Epidermal melanocyte (primary cell): Measurements from ENCODE around the gene GMCL2.
A peak's percentile ranks its signal among the peaks of the same experiment; 100 is the strongest.
"Not testable (repeated sequence)": the region's sequence is repeated elsewhere in the genome, so short reads cannot be mapped to it uniquely, and the experiment has no call there.

ENCODE experiments used
- DNase-seq: peaks from one replicate; pipeline ENCODE4 v3.0.0; 2011; ENCODE audit warnings: low spot score; ENCODE audit not compliant: insufficient read length

GMCL2 gene

DNA sequence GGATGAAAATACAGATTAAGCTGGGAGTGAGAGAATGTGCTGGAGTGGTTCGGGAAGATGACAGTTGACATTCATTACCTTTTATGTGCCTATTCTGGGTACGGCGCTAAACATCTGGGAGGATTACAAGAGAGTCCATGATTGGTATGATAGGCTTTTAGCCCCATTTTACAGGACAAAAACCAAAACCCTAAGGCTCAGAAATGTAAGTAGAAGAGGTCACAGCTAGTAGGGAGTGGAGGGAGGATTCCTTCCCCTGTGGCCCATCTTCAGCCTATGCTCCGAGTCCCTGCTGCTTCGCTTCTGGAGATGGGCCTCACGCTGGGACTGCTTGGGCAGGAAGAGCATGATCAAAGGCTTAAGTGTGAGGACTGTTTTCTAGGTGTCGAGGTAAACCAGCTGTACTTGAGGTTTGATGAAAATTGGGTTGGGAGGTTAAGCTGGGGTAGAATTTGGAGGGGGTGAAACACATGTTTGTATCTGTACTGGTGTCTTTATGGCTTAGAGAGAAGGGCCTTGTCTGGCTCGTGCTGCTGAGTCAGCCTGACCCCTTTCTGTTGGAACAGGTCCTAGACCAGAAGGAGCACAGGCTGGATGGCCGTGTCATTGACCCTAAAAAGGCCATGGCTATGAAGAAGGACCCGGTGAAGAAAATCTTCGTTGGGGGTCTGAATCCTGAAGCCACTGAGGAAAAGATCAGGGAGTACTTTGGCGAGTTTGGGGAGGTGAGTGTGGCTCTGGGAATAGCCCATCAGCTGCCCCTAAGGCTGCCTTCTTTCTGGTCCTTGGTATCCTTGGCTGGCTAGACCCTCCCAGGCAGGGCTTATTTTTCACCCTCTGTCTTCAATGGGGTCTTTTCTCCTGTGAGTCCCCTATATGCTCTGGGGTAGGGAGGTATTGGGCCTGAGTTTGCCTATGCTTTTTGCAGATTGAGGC is 19.3 kb upstream of the GMCL2 start:
- DNase-seq, result no peak

GRCh38 chr5:178205749-178206047 is 18.5 kb upstream of the GMCL2 start:
- DNase-seq, result no peak

DNA sequence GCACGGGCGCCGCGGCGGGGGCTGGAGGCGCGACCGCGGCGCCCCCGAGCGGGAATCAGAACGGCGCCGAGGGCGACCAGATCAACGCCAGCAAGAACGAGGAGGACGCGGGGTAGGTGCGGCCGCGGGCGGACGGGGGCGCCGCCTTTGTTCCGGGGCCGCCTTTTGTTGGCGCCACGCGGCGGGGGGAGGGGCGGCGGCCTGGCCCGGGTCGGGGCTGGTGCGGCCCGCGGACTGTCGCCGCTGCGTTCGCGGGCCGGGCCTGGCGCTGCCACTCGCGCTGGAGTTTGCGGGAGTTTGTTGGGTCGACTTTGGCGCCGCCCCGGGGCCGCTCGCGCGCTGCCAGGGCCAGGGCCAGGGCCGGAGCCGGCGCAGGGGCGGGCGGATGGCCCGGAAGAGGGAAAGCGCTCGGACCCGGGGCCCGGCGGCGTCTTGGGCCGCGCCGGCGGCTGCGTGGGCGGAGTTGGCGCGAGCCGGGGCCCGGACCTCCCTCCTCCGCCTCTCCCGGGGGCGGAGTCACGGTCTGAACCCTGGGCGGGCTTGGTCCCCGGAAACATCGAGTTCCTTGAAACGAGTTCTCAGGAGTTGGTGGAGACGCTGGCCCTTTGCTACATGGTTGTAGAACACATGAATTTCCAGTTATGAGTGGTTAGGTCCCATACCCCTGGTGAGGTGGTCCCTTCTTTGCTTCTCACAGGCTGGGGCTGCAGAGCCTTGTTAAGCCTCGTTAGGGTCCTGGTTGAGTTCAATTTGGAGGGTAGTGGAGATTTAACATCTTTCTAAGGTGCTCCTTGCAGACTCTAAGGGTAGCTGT is 18.0 kb upstream of the GMCL2 start:
- peak; percentile 96 for DNase-seq

- peak; percentile 99 for DNase-seq
These were observed 17.2 kb upstream of the GMCL2 start, which contains the start of gene HNRNPAB for GRCh38 chr5:178204182-178204934. Gene HNRNPAB, plus strand, starts transcription at chr5:178204533. Its CDS starts 305 bp downstream, at chr5:178204838.

GRCh38 chr5:178203670-178204181 is 16.6 kb upstream of the GMCL2 start:
- DNase-seq, result no peak

DNA sequence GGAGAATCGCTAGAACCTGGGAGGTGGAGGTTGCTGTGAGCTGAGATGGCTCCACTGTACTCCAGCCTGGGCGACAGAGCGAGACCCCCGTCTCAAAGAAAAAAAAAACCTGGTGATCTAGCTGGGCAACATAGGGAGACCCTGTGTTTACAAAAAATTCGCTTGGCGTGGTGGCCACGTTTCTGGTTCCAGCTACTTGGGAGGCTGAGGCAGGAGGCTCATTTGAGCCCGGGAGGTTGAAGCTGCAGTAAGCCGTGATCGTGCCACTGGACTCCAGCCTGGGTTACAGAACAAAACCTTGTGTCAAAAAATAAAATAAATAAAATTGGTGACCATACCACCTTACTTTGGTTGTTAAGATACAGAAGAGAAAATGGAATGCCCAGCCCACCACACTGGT is 15.4 kb upstream of the GMCL2 start:
- no peak for DNase-seq

GRCh38 chr5:178201927-178202235 is 14.7 kb upstream of the GMCL2 start:
- no peak for DNase-seq

GRCh38 chr5:178201221-178201926 is 14.2 kb upstream of the GMCL2 start:
- DNase-seq, result no peak

GRCh38 chr5:178199581-178200434 is 12.6 kb upstream of the GMCL2 start:
- no peak for DNase-seq

DNA sequence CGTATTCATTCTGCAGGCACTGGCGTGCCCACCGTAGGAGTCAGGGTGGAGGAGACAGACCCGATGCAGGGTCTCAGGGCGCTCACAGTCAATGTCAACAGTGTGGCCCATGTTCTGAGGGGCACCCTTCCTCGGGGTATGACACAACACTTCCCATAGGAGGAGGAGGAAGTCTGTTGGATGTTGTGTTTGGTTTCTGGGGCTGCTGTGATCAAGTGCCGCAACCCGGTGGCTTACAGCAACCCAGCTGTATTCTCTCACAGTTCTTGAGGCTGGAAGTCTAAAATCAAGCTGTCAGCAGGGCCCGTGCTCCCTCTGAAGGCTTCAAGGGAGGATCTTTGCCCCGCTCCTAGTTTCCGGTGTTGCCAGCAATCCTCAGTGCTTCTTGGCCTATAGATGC is 11.5 kb upstream of the GMCL2 start:
- DNase-seq, result no peak

GRCh38 chr5:178198151-178198550 is 11.0 kb upstream of the GMCL2 start:
- DNase-seq, result not testable (repeated sequence)

- DNase-seq, result no peak
These were observed 9.8 kb upstream of the GMCL2 start for GRCh38 chr5:178196986-178197385.

DNA sequence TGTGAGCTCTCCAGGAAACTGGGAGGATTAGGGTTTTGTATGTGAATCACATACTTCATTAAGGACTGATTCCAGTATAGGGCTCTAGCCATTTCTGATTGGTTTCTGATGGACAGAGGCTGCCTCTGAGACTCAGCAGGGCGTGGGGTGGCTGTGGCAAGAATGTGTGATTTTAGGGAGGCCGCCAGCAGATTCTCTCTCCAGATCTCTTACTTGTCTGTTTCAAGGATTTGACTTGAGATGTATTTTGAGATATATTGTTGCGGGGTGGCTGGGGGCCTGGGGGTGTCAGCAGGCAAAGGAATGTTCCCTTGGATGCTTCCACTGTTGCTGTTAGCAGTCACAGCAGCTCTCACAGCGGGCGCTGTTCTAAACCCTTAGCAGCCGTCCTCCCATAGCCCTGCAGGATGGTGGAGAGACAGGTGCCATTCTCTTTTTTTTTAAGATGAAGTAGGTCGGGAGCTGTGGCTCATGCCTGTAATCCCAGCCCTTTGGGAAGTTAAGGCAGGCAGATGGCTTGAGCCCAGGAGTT is 9.2 kb upstream of the GMCL2 start:
- no peak for DNase-seq

GRCh38 chr5:178194026-178194425 is 6.9 kb upstream of the GMCL2 start:
- no peak for DNase-seq

DNA sequence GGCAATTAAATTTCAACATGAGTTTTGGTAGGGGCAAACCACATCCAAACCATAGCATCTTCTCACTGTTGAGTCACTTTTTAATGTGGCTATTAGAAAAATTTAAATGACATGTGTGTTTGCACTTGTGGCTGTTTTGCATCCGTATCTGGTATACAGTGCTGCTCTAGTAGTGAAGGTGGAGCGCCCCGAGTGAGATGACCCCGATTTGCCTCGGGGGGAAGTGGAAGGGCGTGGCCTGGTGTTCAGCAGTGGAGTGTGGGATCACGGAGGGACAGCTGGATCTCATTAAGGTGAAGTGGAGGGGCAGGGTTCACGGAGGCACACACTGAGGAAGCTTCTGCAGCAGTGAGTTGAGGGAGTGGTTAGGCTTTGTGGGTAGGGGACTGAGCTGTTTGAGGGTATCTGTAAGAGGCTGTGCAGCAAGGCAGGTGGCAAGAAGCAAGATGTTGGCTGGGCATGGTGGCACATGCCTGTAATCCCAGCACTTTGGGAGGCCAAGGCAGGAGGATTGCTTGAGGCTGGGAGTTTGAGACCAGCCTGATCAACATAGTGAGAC is 6.2 kb upstream of the GMCL2 start:
- DNase-seq, result no peak

GRCh38 chr5:178192787-178193186 is 5.6 kb upstream of the GMCL2 start:
- DNase-seq, result no peak

GRCh38 chr5:178192244-178192643 is 5.1 kb upstream of the GMCL2 start:
- no peak for DNase-seq

DNA sequence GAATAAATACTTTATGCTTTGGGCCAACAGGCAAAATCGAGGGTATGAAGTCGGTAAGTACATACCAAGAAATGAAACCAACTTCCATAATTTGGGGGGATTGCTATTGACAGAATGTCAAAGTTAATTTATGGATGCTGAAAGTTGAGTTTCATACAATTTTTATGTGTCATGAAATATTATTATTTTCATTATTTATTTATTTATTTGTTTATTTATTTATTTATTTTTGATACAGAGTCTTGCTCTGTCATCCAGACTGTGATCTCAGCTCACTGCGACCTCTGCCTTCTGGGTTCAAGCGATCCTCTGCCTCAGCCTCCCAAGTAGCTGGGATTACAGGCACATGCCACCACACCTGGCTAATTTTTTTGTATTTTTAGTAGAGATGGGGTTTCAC is 4.5 kb upstream of the GMCL2 start:
- DNase-seq, result no peak

GRCh38 chr5:178189433-178189832 is 2.3 kb upstream of the GMCL2 start:
- DNase-seq, result no peak

DNA sequence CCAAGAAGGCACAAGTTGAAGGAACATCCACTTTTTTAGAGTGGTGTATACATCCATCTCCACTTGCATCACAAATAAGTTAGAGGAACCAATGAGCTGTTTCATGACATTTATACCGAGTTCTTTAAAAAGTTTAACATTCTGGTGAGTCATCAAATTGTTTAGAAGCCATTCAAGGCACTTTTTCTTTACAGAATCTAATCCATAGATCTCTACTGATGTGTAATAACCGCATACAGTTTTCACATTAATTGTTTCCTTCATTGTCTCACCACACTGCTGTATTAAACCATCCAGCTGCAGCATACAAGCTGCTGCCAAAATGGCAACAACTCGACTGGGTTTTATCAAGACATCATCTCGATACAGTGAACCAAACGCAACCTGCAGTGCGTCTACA is 744 bp downstream of the GMCL2 start:
- DNase-seq, result no peak
